Measurements from ENCODE around the gene CRYGD. TPM values are rescaled to one million over a fixed set of nuclear protein-coding genes. Genes with fewer than 3 reads are reported as not detected.

The CRYGD gene
- total and polyA plus RNA-seq, 2 of the 4 experiments (the other 2 are of a cell fraction) = not detected

- H2BK15ac ChIP-seq (ENCODE audit: low read depth, low read length) = no peak overlapping the region
- H4K5ac ChIP-seq (ENCODE audit: low read depth, low read length) = no peak overlapping the region
- DNase-seq (no peak), ATAC-seq (ENCODE audit: low read depth) (no peak)
- H3K36me3 ChIP-seq (ENCODE audit: control insufficient read depth, insufficient read depth, low read length) = no peaks in the 10 kb centered on the region
- H2AK9ac ChIP-seq (replicated peaks; ENCODE audit: low read depth, low read length, poor library complexity) = no peak overlapping the region
- no peaks in the 10 kb centered on the region for H3K4me1 ChIP-seq (ENCODE audit: control insufficient read depth, insufficient read depth, low read length)
- BruUV-seq (replicated peaks) = no TSS peak
- H3K9me3 ChIP-seq (ENCODE audit: control insufficient read depth, insufficient read depth, low read length) = no peaks in the 10 kb centered on the region
- no peak for TF ChIP-seq POLR2A (IDR thresholded peaks at IDR 0.05; ENCODE audit: low read depth, low read length)
- no peak overlapping the region for H3K18ac ChIP-seq (ENCODE audit: low read depth, low read length)
- H3K27ac ChIP-seq (ENCODE audit: insufficient read depth, low read length) = no peak overlapping the region
- no peak overlapping the region for H4K8ac ChIP-seq (ENCODE audit: low read depth in 2 of 2, low read length in 2 of 2)
- H4K91ac ChIP-seq (ENCODE audit: insufficient read depth, low read depth, low read length) = no peak overlapping the region
- H3K9me1 ChIP-seq (ENCODE audit: insufficient read depth, low read length) = no peaks in the 10 kb centered on the region
- H3K9ac ChIP-seq (ENCODE audit: low read depth, low read length) = no peak overlapping the region
- no peak overlapping the region for H3K4ac ChIP-seq (ENCODE audit: low read depth, low read length)
- no peak overlapping the region for H3K23ac ChIP-seq (ENCODE audit: low read depth, low read length)
- POLR2A ChIA-PET (ENCODE audit: unreplicated experiment) = no interaction called here
- in situ Hi-C loops (cut with MboI; ENCODE audit: low sequenced_read_pairs) = no loop called here
- CTCF ChIA-PET = no interaction called here
- dilution Hi-C loops (cut with HindIII; ENCODE audit: low sequenced_read_pairs, unreplicated experiment) = no loop called here
- no peak overlapping the region for H2AK5ac ChIP-seq (ENCODE audit: low read depth, low read length)
- intact Hi-C loops (cut with micrococcal nuclease) = no loop called here
- no peak overlapping the region for H3K4me2 ChIP-seq (ENCODE audit: low read depth, low read length)
- no peak overlapping the region for H2BK120ac ChIP-seq (ENCODE audit: low read depth, low read length)
- no CpG with 5 or more reads among the region's 4 CpGs for WGBS, 2 experiments (ENCODE audit: extremely low coverage in 2 of 2, insufficient read length in 1 of 2)
- no peak overlapping the region for H3K14ac ChIP-seq (replicated peaks; ENCODE audit: low read depth, low read length)
- H3K56ac ChIP-seq (ENCODE audit: extremely low read depth, insufficient read depth, low read length) = no peak overlapping the region
- no peaks in the 10 kb centered on the region for H3K79me1 ChIP-seq (ENCODE audit: low read depth in 1 of 2, low read length in 2 of 2)
- H2AFZ ChIP-seq (replicated peaks; ENCODE audit: low read length, poor library complexity) = no peak overlapping the region
- H2BK5ac ChIP-seq (ENCODE audit: low read depth, low read length, poor library complexity, severe bottlenecking) = no peak overlapping the region
- no peak overlapping the region for H3K4me3 ChIP-seq (ENCODE audit: insufficient read depth, low read depth, low read length)
- no peak overlapping the region for H2BK20ac ChIP-seq (ENCODE audit: low read depth, low read length)
- H3K27me3 ChIP-seq (ENCODE audit: control insufficient read depth, insufficient read depth, low read length) = peaks cover 16% of the 10 kb centered on the region
- no peaks in the 10 kb centered on the region for H4K20me1 ChIP-seq (ENCODE audit: insufficient read depth, low read length)
Measured at GRCh38 chr2:208127090-208127489, 2.8 kb upstream of the CRYGD start.

All from IMR-90 (cell line).